Activated B cell treated with CpG ODN at 0.5 μM for 24 hours (primary cell): ENCODE data around the gene NEK7. TPM values are rescaled to one million over a fixed set of nuclear protein-coding genes. Genes with fewer than 3 reads are reported as not detected.
"Not testable (repeated sequence)": the region's sequence is repeated elsewhere in the genome, so short reads cannot be mapped to it uniquely, and the experiment has no call there.

Experiments
- ATAC-seq: fragments of 200-7000 bp; cut with Tn5 transposase; one replicate; pipeline ENCODE4 v1.10.0; 2021; ENCODE audit warnings: low read depth, mild to moderate bottlenecking, moderate library complexity
- CTCF ChIA-PET: fragments of 350-600 bp; sonication (Branson Sonifier 250); formaldehyde crosslinking; loops from one replicate; lab custom pipeline; 2021; ENCODE audit warnings: antibody characterized with exemption; lab: Charles Lee
- POLR2A ChIA-PET: fragments of 350-600 bp; sonication (Branson Sonifier 250); formaldehyde crosslinking; loops from one replicate; lab custom pipeline; 2021; ENCODE audit warnings: antibody characterized with exemption; lab: Charles Lee
- DNase-seq: peaks from one replicate; pipeline ENCODE4 v3.0.0; 2022
- H3K27ac Mint-ChIP-seq: one replicate; pipeline ENCODE4 v1.8.0; 2020; ENCODE audit warnings: mixed read lengths
- H3K27me3 Mint-ChIP-seq: one replicate; pipeline ENCODE4 v1.8.0; 2021; ENCODE audit warnings: mixed read lengths
- H3K36me3 Mint-ChIP-seq: one replicate; pipeline ENCODE4 v1.8.0; 2021; ENCODE audit warnings: low read depth, mixed read lengths
- H3K4me1 Mint-ChIP-seq: one replicate; pipeline ENCODE4 v1.8.0; 2021; ENCODE audit warnings: mixed read lengths
- H3K4me3 Mint-ChIP-seq: one replicate; pipeline ENCODE4 v1.8.0; 2020; ENCODE audit warnings: mild to moderate bottlenecking, mixed read lengths
- H3K9me3 Mint-ChIP-seq: one replicate; pipeline ENCODE4 v1.8.0; 2020; ENCODE audit warnings: mixed read lengths
- intact Hi-C: fragments of 100-400 bp; cut with micrococcal nuclease; formaldehyde crosslinking; loops from one replicate; pipeline ENCODE4 v1.15.1; 2024
- total RNA-seq: library from RNA; stranded (reverse); gene quantifications from 2 replicates; pipeline ENCODE4 v1.2.3, GENCODE V29; 2022
- TF ChIP-seq, protein P1 (sequence below): fragments of 200-600 bp; IDR thresholded peaks from one replicate; pipeline ENCODE4 v1.8.0; 2022; ENCODE audit warnings: antibody characterized with exemption, mild to moderate bottlenecking

Gene NEK7
- total RNA-seq, 1 donor from 2014 or later: 33.5 TPM

DNA sequence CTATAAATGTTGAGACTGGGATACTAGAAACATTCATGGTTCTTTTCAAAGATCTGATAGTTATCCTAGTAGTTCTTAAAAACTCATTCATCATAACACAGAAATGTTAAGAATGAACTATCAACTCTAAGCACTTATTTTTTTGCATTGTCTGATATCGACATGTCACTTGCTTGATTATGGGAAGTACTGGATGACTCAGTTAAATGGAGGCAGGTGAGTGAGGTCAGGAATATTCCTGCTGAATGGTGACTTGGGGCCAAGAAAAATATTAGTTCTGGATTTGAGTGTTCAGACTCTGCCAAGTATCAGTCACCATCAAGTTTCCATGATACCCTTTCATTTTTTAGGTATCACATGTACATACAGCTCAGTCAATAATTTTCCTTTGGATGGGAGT, 63.6 kb downstream of the NEK7 start:
- TF ChIP-seq, protein P1, sequence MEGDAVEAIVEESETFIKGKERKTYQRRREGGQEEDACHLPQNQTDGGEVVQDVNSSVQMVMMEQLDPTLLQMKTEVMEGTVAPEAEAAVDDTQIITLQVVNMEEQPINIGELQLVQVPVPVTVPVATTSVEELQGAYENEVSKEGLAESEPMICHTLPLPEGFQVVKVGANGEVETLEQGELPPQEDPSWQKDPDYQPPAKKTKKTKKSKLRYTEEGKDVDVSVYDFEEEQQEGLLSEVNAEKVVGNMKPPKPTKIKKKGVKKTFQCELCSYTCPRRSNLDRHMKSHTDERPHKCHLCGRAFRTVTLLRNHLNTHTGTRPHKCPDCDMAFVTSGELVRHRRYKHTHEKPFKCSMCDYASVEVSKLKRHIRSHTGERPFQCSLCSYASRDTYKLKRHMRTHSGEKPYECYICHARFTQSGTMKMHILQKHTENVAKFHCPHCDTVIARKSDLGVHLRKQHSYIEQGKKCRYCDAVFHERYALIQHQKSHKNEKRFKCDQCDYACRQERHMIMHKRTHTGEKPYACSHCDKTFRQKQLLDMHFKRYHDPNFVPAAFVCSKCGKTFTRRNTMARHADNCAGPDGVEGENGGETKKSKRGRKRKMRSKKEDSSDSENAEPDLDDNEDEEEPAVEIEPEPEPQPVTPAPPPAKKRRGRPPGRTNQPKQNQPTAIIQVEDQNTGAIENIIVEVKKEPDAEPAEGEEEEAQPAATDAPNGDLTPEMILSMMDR: no peak
- H3K36me3 Mint-ChIP-seq: peaks cover 10% of the 10 kb centered on the region
- H3K27ac Mint-ChIP-seq: no peak overlapping the region
- peaks cover 16% of the 10 kb centered on the region for H3K9me3 Mint-ChIP-seq
- intact Hi-C loops: no loop called here
- H3K27me3 Mint-ChIP-seq: no peaks in the 10 kb centered on the region
- no peak overlapping the region for H3K4me3 Mint-ChIP-seq
- peaks cover 10% of the 10 kb centered on the region for H3K4me1 Mint-ChIP-seq
- ChIA-PET POLR2A (no interaction called here), CTCF (no interaction called here)
- ATAC-seq (no peak), DNase-seq (no peak)

GRCh38 chr1:198227010-198227409, 70.2 kb downstream of the NEK7 start:
- Mint-ChIP-seq H3K36me3 (peaks cover 12% of the 10 kb centered on the region), H3K4me1 (peaks cover 11% of the 10 kb centered on the region)
- CTCF ChIA-PET, H3K4me3 Mint-ChIP-seq, POLR2A ChIA-PET, H3K27me3 Mint-ChIP-seq, H3K9me3 Mint-ChIP-seq, ATAC-seq, H3K27ac Mint-ChIP-seq, DNase-seq, intact Hi-C loops: not testable (repeated sequence)

DNA sequence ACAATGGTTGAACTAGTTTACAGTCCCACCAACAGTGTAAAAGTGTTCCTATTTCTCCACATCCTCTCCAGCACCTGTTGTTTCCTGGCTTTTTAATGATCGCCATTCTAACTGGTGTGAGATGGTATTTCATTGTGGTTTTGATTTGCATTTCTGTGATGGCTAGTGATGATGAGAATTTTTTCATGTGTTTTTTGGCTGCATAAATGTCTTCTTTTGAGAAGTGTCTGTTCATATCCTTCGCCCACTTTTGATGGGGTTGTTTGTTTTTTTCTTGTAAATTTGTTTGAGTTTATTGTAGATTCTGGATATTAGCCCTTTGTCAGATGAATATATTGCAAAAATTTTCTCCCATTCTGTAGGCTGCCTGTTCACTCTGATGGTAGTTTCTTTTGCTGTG, 70.7 kb downstream of the NEK7 start:
- H3K27me3 Mint-ChIP-seq, DNase-seq, H3K9me3 Mint-ChIP-seq, H3K4me3 Mint-ChIP-seq, intact Hi-C loops, CTCF ChIA-PET, ATAC-seq, POLR2A ChIA-PET, H3K27ac Mint-ChIP-seq: not testable (repeated sequence)
- Mint-ChIP-seq H3K4me1 (peaks cover 15% of the 10 kb centered on the region), H3K36me3 (peaks cover 12% of the 10 kb centered on the region)

DNA sequence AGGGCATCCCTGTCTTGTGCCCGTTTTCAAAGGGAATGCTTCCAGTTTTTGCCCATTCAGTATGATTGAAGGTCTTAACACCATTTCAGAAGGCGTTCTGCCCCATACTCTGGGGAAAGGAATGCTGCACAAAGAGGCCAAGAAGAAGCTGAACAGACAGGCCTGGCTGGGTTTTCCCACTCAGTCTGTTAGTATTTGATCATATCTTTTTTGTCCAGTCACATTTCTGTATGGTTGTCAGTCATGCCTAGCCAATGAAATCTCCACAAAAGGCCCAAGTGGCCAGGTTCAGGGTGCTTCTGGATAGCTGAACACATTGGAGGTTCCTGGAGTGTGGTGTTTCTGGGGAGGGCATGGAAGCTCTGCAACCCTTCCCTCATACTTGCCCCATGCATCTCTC, 72.1 kb downstream of the NEK7 start:
- H3K9me3 Mint-ChIP-seq: peaks cover 6% of the 10 kb centered on the region
- ATAC-seq (no peak), DNase-seq (no peak)
- no peak overlapping the region for H3K27ac Mint-ChIP-seq
- intact Hi-C loops: no loop called here
- TF ChIP-seq, protein P1: no peak
- H3K4me3 Mint-ChIP-seq: no peak overlapping the region
- ChIA-PET CTCF (no interaction called here), POLR2A (no interaction called here)
- H3K36me3 Mint-ChIP-seq: peaks cover 8% of the 10 kb centered on the region
- H3K27me3 Mint-ChIP-seq: no peaks in the 10 kb centered on the region
- peaks cover 15% of the 10 kb centered on the region for H3K4me1 Mint-ChIP-seq

DNA sequence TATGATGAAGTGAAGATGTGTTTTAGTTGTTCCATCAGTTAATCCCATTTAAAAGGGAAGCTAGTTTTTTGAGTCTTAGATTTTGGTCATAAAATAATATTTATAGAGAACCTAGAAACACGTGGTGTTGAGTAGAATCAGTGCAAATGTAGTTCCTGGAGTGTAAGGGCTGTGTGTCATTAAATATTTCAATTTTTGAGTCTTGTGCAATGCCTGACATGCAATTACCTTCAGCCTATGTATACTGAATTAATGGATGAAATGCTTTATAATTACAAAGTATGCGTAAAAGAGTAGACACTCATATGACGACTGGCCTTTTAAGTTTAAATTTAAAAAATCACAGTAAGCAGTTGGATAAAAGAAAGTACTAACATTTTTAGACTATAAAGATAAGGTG, 75.0 kb downstream of the NEK7 start:
- H3K36me3 Mint-ChIP-seq: peaks cover 8% of the 10 kb centered on the region
- CTCF ChIA-PET: no interaction called here
- TF ChIP-seq, protein P1: no peak
- intact Hi-C loops: no loop called here
- POLR2A ChIA-PET: interaction anchor here (0.5 kb wide), 1 partner anchor 162 kb away, joined by 4 read pairs; no protein-coding TSS in a partner anchor
- peaks cover 2% of the 10 kb centered on the region for H3K9me3 Mint-ChIP-seq
- DNase-seq: no peak
- H3K27ac Mint-ChIP-seq: no peak overlapping the region
- peaks cover 28% of the 10 kb centered on the region for H3K4me1 Mint-ChIP-seq
- ATAC-seq: no peak
- no peak overlapping the region for H3K4me3 Mint-ChIP-seq
- no peaks in the 10 kb centered on the region for H3K27me3 Mint-ChIP-seq

GRCh38 chr1:198232378-198232777, 75.6 kb downstream of the NEK7 start:
- TF ChIP-seq, protein P1: no peak
- Mint-ChIP-seq H3K27ac (no peak overlapping the region), H3K36me3 (peaks cover 7% of the 10 kb centered on the region), H3K4me1 (peaks cover 28% of the 10 kb centered on the region), H3K27me3 (no peaks in the 10 kb centered on the region), H3K9me3 (peaks cover 2% of the 10 kb centered on the region), H3K4me3 (no peak overlapping the region)
- intact Hi-C loops: no loop called here
- ChIA-PET POLR2A (no interaction called here), CTCF (no interaction called here)
- ATAC-seq (no peak), DNase-seq (no peak)
